HCT116 (cell line): ENCODE measurements around the gene PNPLA8. TPM values are rescaled to one million over a fixed set of nuclear protein-coding genes. Genes with fewer than 3 reads are reported as not detected.

Source experiments
- ATAC-seq: fragments of 200-7000 bp; cut with Tn5 transposase; 2 replicates; pipeline ENCODE4 v1.9.1; 2020; ENCODE audit warnings: mild to moderate bottlenecking, moderate library complexity
- BruUV-seq: library from RNA; stranded (reverse); fragments of 400-500 nt; replicated peaks from 2 replicates; lab custom pipeline; 2021; lab: Mats Ljungman, UMichigan
- CTCF ChIA-PET: fragments of 300-600 bp; sonication (Branson Sonifier 250); formaldehyde crosslinking; loops from one replicate; lab custom pipeline; 2021; ENCODE audit warnings: antibody characterized with exemption; lab: Charles Lee
- POLR2A ChIA-PET: fragments of 300-600, 350-600 bp; sonication (Branson Sonifier 250); formaldehyde crosslinking; loops from one replicate; lab custom pipeline; 2021; ENCODE audit warnings: antibody characterized with exemption; lab: Charles Lee
- RAD21 ChIA-PET, 2 experiments: fragments of 300-600 bp; sonication (Branson Sonifier 250); formaldehyde crosslinking; loops; one replicate each; lab custom pipeline; 2023; ENCODE audit warnings: low total read pairs in 2 of 2; ENCODE audit not compliant: uncharacterized antibody in 2 of 2, unreplicated experiment in 2 of 2, low non-redundant PET in 1 of 2; lab: Charles Lee
- DNase-seq: peaks from one replicate; pipeline ENCODE4 v3.0.0-alpha.2; 2010; ENCODE audit warnings: low read depth, low spot score
- H2AFZ ChIP-seq: fragments of 200-600 bp; shearing (Covaris generic), sonication (generic); 2 replicates; pipeline ENCODE4 v1.6.1; 2017; ENCODE audit warnings: low read depth, mixed run types, mixed read lengths, antibody characterized with exemption, low read length; ENCODE audit not compliant: poor library complexity, severe bottlenecking
- H3K27ac ChIP-seq: 2 replicates; pipeline ENCODE4 v1.5.1; 2012; ENCODE audit warnings: low read depth, low read length
- H3K27me3 ChIP-seq: fragments of 200-600 bp; sonication (generic); 2 replicates; pipeline ENCODE4 v1.6.1; 2016; ENCODE audit warnings: mixed run types, low read length, mixed read lengths; ENCODE audit not compliant: insufficient read depth
- H3K36me3 ChIP-seq, 2 experiments: fragments of 200-500 bp in 1 of 2; fragments of 200-600 bp in 1 of 2; sonication (Bioruptor generic) in 1 of 2; sonication (generic) in 1 of 2; 2 replicates each; pipeline versions ENCODE4 v1.5.1 to v1.6.1; 2014 to 2016; ENCODE audit warnings: low read length in 2 of 2, inconsistent platforms in 1 of 2, mixed read lengths in 1 of 2, mixed run types in 1 of 2; ENCODE audit not compliant: insufficient read depth in 2 of 2, control insufficient read depth in 1 of 2
- H3K4me1 ChIP-seq, 2 experiments: fragments of 200-600 bp in 1 of 2; sonication (generic) in 1 of 2; 2 replicates each; pipeline versions ENCODE4 v1.5.1 to v1.6.1; 2012 to 2017; ENCODE audit warnings: low read length in 2 of 2, inconsistent platforms in 1 of 2, mild to moderate bottlenecking in 1 of 2, mixed read lengths in 1 of 2, mixed run types in 1 of 2, moderate library complexity in 1 of 2; ENCODE audit not compliant: insufficient read depth in 2 of 2, control insufficient read depth in 1 of 2
- H3K4me2 ChIP-seq: fragments of 200-600 bp; sonication (generic); 2 replicates; pipeline ENCODE4 v1.6.1; 2017; ENCODE audit warnings: mixed run types, low read length, mixed read lengths
- H3K4me3 ChIP-seq, 2 experiments: fragments of 200-600 bp in 1 of 2; sonication (generic) in 1 of 2; replicated peaks in 1 of 2; 2 replicates each; pipeline ENCODE4 v1.5.1; 2011 to 2016; ENCODE audit warnings: low read length in 2 of 2, control low read depth in 1 of 2, low read depth in 1 of 2, mild to moderate bottlenecking in 1 of 2, mixed read lengths in 1 of 2, mixed run types in 1 of 2
- H3K79me2 ChIP-seq: fragments of 200-600 bp; sonication (generic); 2 replicates; pipeline ENCODE4 v1.6.1; 2017; ENCODE audit warnings: mild to moderate bottlenecking, mixed run types, low read length, moderate library complexity, mixed read lengths; ENCODE audit not compliant: insufficient read depth
- H3K9ac ChIP-seq: fragments of 200-600 bp; sonication (generic); 2 replicates; pipeline ENCODE4 v1.6.1; 2016; ENCODE audit warnings: low read length, mixed read lengths
- H3K9me2 ChIP-seq: fragments of 200-600 bp; sonication (generic), shearing (Covaris generic); 2 replicates; pipeline ENCODE4 v1.6.1; 2017; ENCODE audit warnings: mixed run types, mild to moderate bottlenecking, moderate library complexity; ENCODE audit not compliant: insufficient read depth
- H3K9me3 ChIP-seq, 2 experiments: fragments of 200-500 bp in 1 of 2; fragments of 200-600 bp in 1 of 2; sonication (Bioruptor generic) in 1 of 2; sonication (generic) in 1 of 2; 2 replicates each; pipeline ENCODE4 v1.6.1; 2014 to 2017; ENCODE audit warnings: low read length in 2 of 2, mixed read lengths in 2 of 2, inconsistent platforms in 1 of 2, low read depth in 1 of 2, mild to moderate bottlenecking in 1 of 2, mixed run types in 1 of 2, moderate library complexity in 1 of 2; ENCODE audit not compliant: control insufficient read depth in 1 of 2, insufficient read depth in 1 of 2
- H4K20me1 ChIP-seq: fragments of 200-600 bp; sonication (generic), shearing (Covaris generic); 2 replicates; pipeline ENCODE4 v1.6.1; 2017; ENCODE audit warnings: mixed run types, mild to moderate bottlenecking, moderate library complexity; ENCODE audit not compliant: insufficient read depth
- CBX3 ChIP-seq: IDR thresholded peaks from 2 replicates; pipeline ENCODE4 v1.6.1; 2012; ENCODE audit warnings: low read depth
- CEBPB ChIP-seq: IDR thresholded peaks from 2 replicates; pipeline ENCODE4 v1.6.1; 2012; ENCODE audit warnings: low read depth
- ELF1 ChIP-seq: IDR thresholded peaks from 2 replicates; pipeline ENCODE4 v1.6.1; 2012; ENCODE audit warnings: low read depth, borderline replicate concordance
- EZH2phosphoT487 ChIP-seq: fragments of 200-600 bp; IDR thresholded peaks from 2 replicates; pipeline ENCODE4 v1.6.1; 2018; ENCODE audit warnings: antibody characterized with exemption, borderline replicate concordance
- FOSL1 ChIP-seq: IDR thresholded peaks from 2 replicates; pipeline ENCODE4 v1.6.1; 2012; ENCODE audit warnings: low read depth
- MAX ChIP-seq: IDR thresholded peaks from 2 replicates; pipeline ENCODE4 v1.6.1; 2012
- POLR2A ChIP-seq: IDR thresholded peaks from 2 replicates; pipeline ENCODE4 v1.7.0; 2011; ENCODE audit warnings: borderline replicate concordance; ENCODE audit not compliant: insufficient read depth, insufficient read length; ENCODE audit errors: extremely low read depth
- POLR2AphosphoS5 ChIP-seq: IDR thresholded peaks from 2 replicates; pipeline ENCODE4 v1.6.1; 2011; ENCODE audit warnings: mild to moderate bottlenecking, low read depth, low read length, moderate library complexity
- RAD21 ChIP-seq: IDR thresholded peaks from 2 replicates; pipeline ENCODE4 v1.6.1; 2012; ENCODE audit warnings: low read depth, mild to moderate bottlenecking
- REST ChIP-seq: IDR thresholded peaks from 2 replicates; pipeline ENCODE4 v1.6.1; 2012; ENCODE audit warnings: low read depth
- SIN3A ChIP-seq: IDR thresholded peaks from 2 replicates; pipeline ENCODE4 v1.6.1; 2012; ENCODE audit warnings: low read depth
- TCF7L2 ChIP-seq: IDR thresholded peaks from 2 replicates; pipeline ENCODE4 v1.7.0; 2011; ENCODE audit warnings: borderline replicate concordance, inconsistent platforms; ENCODE audit not compliant: insufficient read depth, insufficient read length; ENCODE audit errors: extremely low read depth
- YY1 ChIP-seq: IDR thresholded peaks from 2 replicates; pipeline ENCODE4 v1.6.1; 2011; ENCODE audit warnings: low read length, low read depth, moderate library complexity, mild to moderate bottlenecking; ENCODE audit not compliant: insufficient replicate concordance; ENCODE audit errors: extremely low read depth
- ZBTB33 ChIP-seq: IDR thresholded peaks from 2 replicates; pipeline ENCODE4 v1.6.1; 2011; ENCODE audit warnings: mild to moderate bottlenecking, low read length, moderate library complexity; ENCODE audit not compliant: insufficient replicate concordance; ENCODE audit errors: extremely low read depth
- ZFX ChIP-seq: fragments of 450-650 bp; IDR thresholded peaks from 2 replicates; pipeline ENCODE4 v1.6.1; 2017
- intact Hi-C: fragments of 100-400 bp; cut with micrococcal nuclease; formaldehyde crosslinking; loops from 2 replicates; pipeline ENCODE4 v1.10.0; 2022
- total RNA-seq: library from RNA; stranded (reverse); gene quantifications from one replicate; pipeline ENCODE4 v1.2.1, GENCODE V29; 2021; ENCODE audit not compliant: unreplicated experiment
- TF ChIP-seq, protein P1 (sequence below), 3 experiments: fragments of 200-600 bp in 1 of 3; sonication (generic) in 1 of 3; IDR thresholded peaks in 2 of 3; conservative IDR thresholded peaks in 1 of 3; 2 replicates each; pipeline ENCODE4 v1.5.1; 2012 to 2017; ENCODE audit warnings: low read depth in 2 of 3, low read length in 2 of 3, antibody characterized with exemption in 1 of 3, borderline replicate concordance in 1 of 3, control low read depth in 1 of 3, mild to moderate bottlenecking in 1 of 3, mixed read lengths in 1 of 3, mixed run types in 1 of 3, moderate library complexity in 1 of 3; ENCODE audit not compliant: insufficient read depth in 1 of 3

The PNPLA8 gene
- total RNA-seq, 1 experiment from 2014 or later, result 12.9 TPM

DNA sequence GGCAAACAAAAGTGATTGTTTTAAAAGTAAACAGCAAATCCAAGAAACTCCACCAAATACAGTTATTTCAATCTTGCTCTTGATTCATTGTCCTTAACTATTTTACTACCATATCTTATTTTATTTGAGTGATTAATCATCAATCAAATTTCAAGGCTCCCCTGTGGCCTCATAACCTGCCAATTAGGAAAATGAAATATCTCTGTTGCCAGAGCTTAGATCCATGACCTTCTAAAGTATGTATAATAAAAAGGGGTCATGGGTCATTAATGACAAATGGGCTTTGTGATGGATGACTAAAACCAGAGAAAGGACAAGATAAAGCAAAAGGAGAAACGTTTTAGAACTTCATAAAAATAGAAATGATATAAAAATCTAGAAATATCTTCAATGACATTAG, 98.2 kb downstream of the PNPLA8 start:
- Histone ChIP-seq H3K4me2 (no peak overlapping the region), H3K36me3 (no peaks in the 10 kb centered on the region), H3K27me3 (peaks cover 8% of the 10 kb centered on the region; the same call in 1 of the 2 replicates), H3K4me1 (no peaks in the 10 kb centered on the region), H3K9ac (no peak overlapping the region), H2AFZ (no peak overlapping the region), H3K79me2 (no peaks in the 10 kb centered on the region), H3K4me3 (no peak overlapping the region), H3K27ac (no peak overlapping the region), H4K20me1 (no peaks in the 10 kb centered on the region), H3K9me3 (no peaks in the 10 kb centered on the region), H3K9me2 (no peaks in the 10 kb centered on the region)
- CTCF ChIA-PET, result no interaction called here
- no peak for ATAC-seq
- POLR2A ChIA-PET, result no interaction called here
- intact Hi-C loops, result no loop called here
- DNase-seq, result no peak
- RAD21 ChIA-PET, result no interaction called here
- no peak for TF ChIP-seq REST
- TF ChIP-seq ZFX, result no peak
- no peak for TF ChIP-seq POLR2A
- no peak for TF ChIP-seq YY1
- no peak for TF ChIP-seq EZH2phosphoT487
- no peak for TF ChIP-seq CBX3
- no peak for TF ChIP-seq CEBPB
- TF ChIP-seq ELF1, result no peak
- TF ChIP-seq TCF7L2, result no peak
- no peak for TF ChIP-seq FOSL1
- no peak for TF ChIP-seq POLR2AphosphoS5
- TF ChIP-seq ZBTB33, result no peak
- no peak for TF ChIP-seq RAD21
- TF ChIP-seq, protein P1, sequence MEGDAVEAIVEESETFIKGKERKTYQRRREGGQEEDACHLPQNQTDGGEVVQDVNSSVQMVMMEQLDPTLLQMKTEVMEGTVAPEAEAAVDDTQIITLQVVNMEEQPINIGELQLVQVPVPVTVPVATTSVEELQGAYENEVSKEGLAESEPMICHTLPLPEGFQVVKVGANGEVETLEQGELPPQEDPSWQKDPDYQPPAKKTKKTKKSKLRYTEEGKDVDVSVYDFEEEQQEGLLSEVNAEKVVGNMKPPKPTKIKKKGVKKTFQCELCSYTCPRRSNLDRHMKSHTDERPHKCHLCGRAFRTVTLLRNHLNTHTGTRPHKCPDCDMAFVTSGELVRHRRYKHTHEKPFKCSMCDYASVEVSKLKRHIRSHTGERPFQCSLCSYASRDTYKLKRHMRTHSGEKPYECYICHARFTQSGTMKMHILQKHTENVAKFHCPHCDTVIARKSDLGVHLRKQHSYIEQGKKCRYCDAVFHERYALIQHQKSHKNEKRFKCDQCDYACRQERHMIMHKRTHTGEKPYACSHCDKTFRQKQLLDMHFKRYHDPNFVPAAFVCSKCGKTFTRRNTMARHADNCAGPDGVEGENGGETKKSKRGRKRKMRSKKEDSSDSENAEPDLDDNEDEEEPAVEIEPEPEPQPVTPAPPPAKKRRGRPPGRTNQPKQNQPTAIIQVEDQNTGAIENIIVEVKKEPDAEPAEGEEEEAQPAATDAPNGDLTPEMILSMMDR (IDR thresholded peaks at IDR 0.05 in 2 of 3, conservative IDR thresholded peaks at IDR 0.05 in 1 of 3; ENCODE audit: borderline replicate concordance in 1 of 3, insufficient read depth in 1 of 3, low read depth in 2 of 3, low read length in 2 of 3), result no peak
- no peak for TF ChIP-seq MAX
- no peak for TF ChIP-seq SIN3A
- BruUV-seq, result no TSS peak
